SK-N-SH treated with all-trans-retinoic acid at 6 μM for 48 hours (cell line): ENCODE data around the gene POU2F3.
A peak's percentile ranks its signal among the peaks of the same experiment; 100 is the strongest.

Experiments
- ATAC-seq: fragments of 200-7000 bp; cut with Tn5 transposase; 3 replicates; pipeline ENCODE4 v1.9.1; 2020; ENCODE audit warnings: mild to moderate bottlenecking, moderate library complexity
- CREB5 ChIP-seq: fragments of 250-450 bp; sonication (Bioruptor Pico); IDR thresholded peaks from 2 replicates; pipeline ENCODE4 v1.5.1; 2020; ENCODE audit warnings: low read depth, mild to moderate bottlenecking, moderate library complexity
- CSDC2 ChIP-seq: fragments of 250-450 bp; sonication (Bioruptor Pico); IDR thresholded peaks from 2 replicates; pipeline ENCODE4 v1.5.0; 2020; ENCODE audit warnings: mild to moderate bottlenecking, moderate library complexity
- ISL1 ChIP-seq: fragments of 250-450 bp; sonication (Bioruptor Pico); IDR thresholded peaks from 2 replicates; pipeline ENCODE4 v2.1.2; 2022; ENCODE audit warnings: mild to moderate bottlenecking, moderate library complexity
- OSR1 ChIP-seq: fragments of 250-450 bp; sonication (Bioruptor Pico); IDR thresholded peaks from 2 replicates; pipeline ENCODE4 v1.8.0; 2022; ENCODE audit warnings: moderate library complexity, mild to moderate bottlenecking, inconsistent platforms
- PATZ1 ChIP-seq: fragments of 250-450 bp; sonication (Bioruptor Pico); IDR thresholded peaks from 2 replicates; pipeline ENCODE4 v1.8.0; 2020; ENCODE audit warnings: mild to moderate bottlenecking, moderate library complexity, borderline replicate concordance
- POU6F1 ChIP-seq: fragments of 250-450 bp; sonication (Bioruptor Pico); IDR thresholded peaks from 2 replicates; pipeline ENCODE4 v1.8.0; 2021; ENCODE audit warnings: low read depth, mild to moderate bottlenecking, moderate library complexity, borderline replicate concordance
- PPARA ChIP-seq: fragments of 250-450 bp; sonication (Bioruptor Pico); IDR thresholded peaks from 2 replicates; pipeline ENCODE4 v1.5.0; 2020; ENCODE audit warnings: mild to moderate bottlenecking, borderline replicate concordance
- RARB ChIP-seq: fragments of 250-450 bp; sonication (Bioruptor Pico); IDR thresholded peaks from 2 replicates; pipeline ENCODE4 v1.8.0; 2021; ENCODE audit warnings: mild to moderate bottlenecking, moderate library complexity
- SNAI2 ChIP-seq: fragments of 250-450 bp; sonication (Bioruptor Pico); IDR thresholded peaks from 2 replicates; pipeline ENCODE4 v1.5.0; 2020; ENCODE audit warnings: mild to moderate bottlenecking, moderate library complexity
- TCF4 ChIP-seq: fragments of 250-450 bp; sonication (Bioruptor Pico); IDR thresholded peaks from 2 replicates; pipeline ENCODE4 v1.8.0; 2021; ENCODE audit warnings: mild to moderate bottlenecking, moderate library complexity, borderline replicate concordance
- TSHZ2 ChIP-seq: fragments of 250-450 bp; sonication (Bioruptor Pico); IDR thresholded peaks from 2 replicates; pipeline ENCODE4 v1.5.0; 2020; ENCODE audit warnings: mild to moderate bottlenecking, moderate library complexity
- ZC3H10 ChIP-seq: fragments of 250-450 bp; sonication (Bioruptor Pico); IDR thresholded peaks from 2 replicates; pipeline ENCODE4 v1.5.1; 2021; ENCODE audit warnings: mild to moderate bottlenecking, moderate library complexity
- ZFP3 ChIP-seq: fragments of 250-450 bp; sonication (Bioruptor Pico); IDR thresholded peaks from 2 replicates; pipeline ENCODE4 v1.5.0; 2020; ENCODE audit warnings: mild to moderate bottlenecking, moderate library complexity
- ZNF70 ChIP-seq: fragments of 450-650 bp; formaldehyde crosslinking; IDR thresholded peaks from 2 replicates; pipeline ENCODE4 v1.5.0; 2020; ENCODE audit warnings: mild to moderate bottlenecking, moderate library complexity
- ZNF8 ChIP-seq: fragments of 450-650 bp; formaldehyde crosslinking; IDR thresholded peaks from 2 replicates; pipeline ENCODE4 v1.5.0; 2020; ENCODE audit warnings: mild to moderate bottlenecking, moderate library complexity

Gene POU2F3

GRCh38 chr11:120280600-120281051, 40.7 kb downstream of the POU2F3 start (continued):
- no peak for TF ChIP-seq PATZ1 (CRISPR knock-in tag)
- no peak for TF ChIP-seq POU6F1 (CRISPR knock-in tag)
- no peak for TF ChIP-seq PPARA (CRISPR knock-in tag)
- TF ChIP-seq SNAI2 (CRISPR knock-in tag) = no peak
- no peak for TF ChIP-seq CSDC2
- no peak for TF ChIP-seq OSR1
- no peak for TF ChIP-seq ZNF70
- TF ChIP-seq RARB (CRISPR knock-in tag) = no peak

GRCh38 chr11:120281143-120281795, 41.3 kb downstream of the POU2F3 start:
- ATAC-seq = peak; percentile 50
- no peak for TF ChIP-seq TSHZ2 (CRISPR knock-in tag)
- no peak for TF ChIP-seq POU6F1 (CRISPR knock-in tag)
- peak; percentile 83 for TF ChIP-seq ZNF70

GRCh38 chr11:120283124-120283523, 43.2 kb downstream of the POU2F3 start:
- TF ChIP-seq CREB5 (CRISPR knock-in tag) (no peak), ZNF8 (CRISPR knock-in tag) (no peak), TCF4 (CRISPR knock-in tag) (no peak), ISL1 (no peak), RARB (CRISPR knock-in tag) (no peak), ZC3H10 (CRISPR knock-in tag) (no peak), POU6F1 (CRISPR knock-in tag) (no peak), TSHZ2 (CRISPR knock-in tag) (no peak), ZFP3 (CRISPR knock-in tag) (no peak)

More at GRCh38 chr11:120283124-120283523, 43.2 kb downstream of the POU2F3 start:
- no peak for ATAC-seq
